ENCODE measurements around the gene LY6G6D.

Gene LY6G6D

GRCh38 chr6:31676322-31676903, 38.7 kb upstream of the LY6G6D start:
- no peak for DNase-seq (ENCODE audit: low spot score)
- Histone ChIP-seq H3K4me3 (ENCODE audit: severe bottlenecking) (no peak overlapping the region), H3K36me3 (ENCODE audit: low read depth) (peaks cover 14% of the 10 kb centered on the region), H3K4me1 (ENCODE audit: insufficient read depth, poor library complexity, severe bottlenecking) (no peaks in the 10 kb centered on the region), H3K9me3 (ENCODE audit: severe bottlenecking) (no peaks in the 10 kb centered on the region), H3K27me3 (ENCODE audit: insufficient read depth, poor library complexity, severe bottlenecking) (no peaks in the 10 kb centered on the region), H3K27ac (ENCODE audit: poor library complexity, severe bottlenecking) (no peak overlapping the region)
- TF ChIP-seq CTCF (IDR thresholded peaks at IDR 0.05; ENCODE audit: poor library complexity, severe bottlenecking), result no peak
- no peak for ATAC-seq (ENCODE audit: low read depth)

GRCh38 chr6:31676904-31677303, 38.2 kb upstream of the LY6G6D start:
- no peak overlapping the region for H3K4me3 ChIP-seq (ENCODE audit: severe bottlenecking)

GRCh38 chr6:31677955-31678354, 37.2 kb upstream of the LY6G6D start:
- ATAC-seq (ENCODE audit: low read depth) (no peak), DNase-seq (ENCODE audit: low spot score) (no peak)
- no peak overlapping the region for H3K27ac ChIP-seq (ENCODE audit: poor library complexity, severe bottlenecking)
- TF ChIP-seq CTCF (IDR thresholded peaks at IDR 0.05; ENCODE audit: poor library complexity, severe bottlenecking), result no peak
- H3K4me1 ChIP-seq (ENCODE audit: insufficient read depth, poor library complexity, severe bottlenecking), result no peaks in the 10 kb centered on the region
- H3K36me3 ChIP-seq (ENCODE audit: low read depth), result no peaks in the 10 kb centered on the region; the same call in 1 of the 2 replicates
- no peak overlapping the region for H3K4me3 ChIP-seq (ENCODE audit: severe bottlenecking)
- no peaks in the 10 kb centered on the region for H3K27me3 ChIP-seq (ENCODE audit: insufficient read depth, poor library complexity, severe bottlenecking)
- no peaks in the 10 kb centered on the region for H3K9me3 ChIP-seq (ENCODE audit: severe bottlenecking)

More at GRCh38 chr6:31676904-31677303, 38.2 kb upstream of the LY6G6D start:
- H3K9me3 ChIP-seq (ENCODE audit: severe bottlenecking), result no peaks in the 10 kb centered on the region
- H3K27ac ChIP-seq (ENCODE audit: poor library complexity, severe bottlenecking), result no peak overlapping the region
- no peak for TF ChIP-seq CTCF (IDR thresholded peaks at IDR 0.05; ENCODE audit: poor library complexity, severe bottlenecking)
- H3K4me1 ChIP-seq (ENCODE audit: insufficient read depth, poor library complexity, severe bottlenecking), result no peaks in the 10 kb centered on the region
- no peak for ATAC-seq (ENCODE audit: low read depth)
- peaks cover 9% of the 10 kb centered on the region for H3K36me3 ChIP-seq (ENCODE audit: low read depth)
- no peak for DNase-seq (ENCODE audit: low spot score)
- no peaks in the 10 kb centered on the region for H3K27me3 ChIP-seq (ENCODE audit: insufficient read depth, poor library complexity, severe bottlenecking)

- peak; percentile 77 for ATAC-seq (ENCODE audit: low read depth)
- no peak for DNase-seq (ENCODE audit: low spot score)
- no peaks in the 10 kb centered on the region for H3K9me3 ChIP-seq (ENCODE audit: severe bottlenecking)
- H3K4me1 ChIP-seq (ENCODE audit: insufficient read depth, poor library complexity, severe bottlenecking), result no peaks in the 10 kb centered on the region
- peak; percentile 79 for TF ChIP-seq CTCF (IDR thresholded peaks at IDR 0.05; ENCODE audit: poor library complexity, severe bottlenecking)
- no peaks in the 10 kb centered on the region for H3K27me3 ChIP-seq (ENCODE audit: insufficient read depth, poor library complexity, severe bottlenecking)
- H3K4me3 ChIP-seq (ENCODE audit: severe bottlenecking), result peak within 1 kb of the TSS; percentile 33
- peak within 1 kb of the TSS; percentile 52 for H3K27ac ChIP-seq (ENCODE audit: poor library complexity, severe bottlenecking)
- no peaks in the 10 kb centered on the region for H3K36me3 ChIP-seq (ENCODE audit: low read depth)
Measured at GRCh38 chr6:31680226-31681134, 34.7 kb upstream of the LY6G6D start, which contains the start of gene LY6G5C. TSS of gene LY6G5C (minus strand) at chr6:31681067. CDS start at chr6:31680373, 694 bp downstream.
